H1 (cell line): Measurements from ENCODE around the gene SPATA21. TPM values are rescaled to one million over a fixed set of nuclear protein-coding genes. Genes with fewer than 3 reads are reported as not detected.

Source experiments
- CTCF ChIA-PET: fragments of 300-600 bp; sonication (Branson Sonifier 250); formaldehyde crosslinking; loops from one replicate; lab custom pipeline; 2021; ENCODE audit not compliant: partially characterized antibody; lab: Charles Lee
- POLR2A ChIA-PET: fragments of 300-600 bp; sonication (Branson Sonifier 250); formaldehyde crosslinking; loops from one replicate; lab custom pipeline; 2021; ENCODE audit warnings: inconsistent platforms; ENCODE audit not compliant: partially characterized antibody; lab: Charles Lee
- DNase-seq, 2 experiments: peaks; one replicate each; pipeline versions ENCODE4 v3.0.0 to v3.0.0-alpha.2; 2010 to 2022; ENCODE audit warnings: low spot score in 2 of 2, low read depth in 1 of 2, mixed read lengths in 1 of 2
- FAIRE-seq: peaks from 2 replicates; lab custom pipeline; 2011; peaks lifted over from hg19 to GRCh38; lab: Jason Lieb, UNC
- H2AFZ ChIP-seq: 2 replicates; pipeline ENCODE4 v1.8.1; 2012; ENCODE audit warnings: low read length, inconsistent platforms
- H2AK5ac ChIP-seq: 2 replicates; pipeline ENCODE4 v1.6.1; 2013; ENCODE audit warnings: low read depth, low read length
- H2BK120ac ChIP-seq: replicated peaks from 2 replicates; pipeline ENCODE3; 2013; ENCODE audit warnings: low read depth, low read length, inconsistent platforms
- H2BK12ac ChIP-seq: 2 replicates; pipeline ENCODE4 v1.6.1; 2013; ENCODE audit warnings: low read depth, low read length
- H2BK15ac ChIP-seq: 2 replicates; pipeline ENCODE4 v1.6.1; 2013; ENCODE audit warnings: low read length
- H2BK20ac ChIP-seq: 2 replicates; pipeline ENCODE4 v1.6.1; 2013; ENCODE audit warnings: low read length
- H2BK5ac ChIP-seq: 2 replicates; pipeline ENCODE4 v1.6.1; 2013; ENCODE audit warnings: low read depth, low read length
- H3K14ac ChIP-seq: 2 replicates; pipeline ENCODE4 v1.6.1; 2013; ENCODE audit warnings: inconsistent platforms; ENCODE audit not compliant: insufficient read length
- H3K18ac ChIP-seq: 2 replicates; pipeline ENCODE4 v1.6.1; 2013; ENCODE audit warnings: low read length; ENCODE audit errors: extremely low read depth
- H3K23ac ChIP-seq: 2 replicates; pipeline ENCODE4 v1.6.1; 2013; ENCODE audit warnings: inconsistent platforms; ENCODE audit not compliant: insufficient read length
- H3K23me2 ChIP-seq: 2 replicates; pipeline ENCODE4 v1.6.1; 2013; ENCODE audit warnings: low read depth, low read length
- H3K27ac ChIP-seq: 2 replicates; pipeline ENCODE4 v1.6.1; 2011; ENCODE audit warnings: low read depth, low read length, inconsistent platforms
- H3K27me3 ChIP-seq, 4 experiments: replicated peaks in 1 of 4; 1 replicate in 1 of 4; 2 replicates in 3 of 4; pipeline versions ENCODE4 v1.6.1 to v1.8.1; 2011 to 2013; ENCODE audit warnings: low read length in 3 of 4, mild to moderate bottlenecking in 3 of 4, inconsistent platforms in 2 of 4, mixed read lengths in 2 of 4, moderate library complexity in 1 of 4; ENCODE audit not compliant: control insufficient read depth in 3 of 4, insufficient read depth in 3 of 4; ENCODE audit errors: extremely low read depth in 1 of 4
- H3K36me3 ChIP-seq, 4 experiments: 2 replicates each; pipeline versions ENCODE4 v1.6.1 to v1.8.1; 2011 to 2013; ENCODE audit warnings: mild to moderate bottlenecking in 4 of 4, low read length in 3 of 4, moderate library complexity in 2 of 4, control low read depth in 1 of 4, inconsistent platforms in 1 of 4; ENCODE audit not compliant: insufficient read depth in 4 of 4, control insufficient read depth in 2 of 4
- H3K4ac ChIP-seq: replicated peaks from 2 replicates; pipeline ENCODE3; 2013; ENCODE audit warnings: low read length, low read depth, mixed read lengths, inconsistent platforms; ENCODE audit not compliant: insufficient read length
- H3K4me1 ChIP-seq, 4 experiments: replicated peaks in 1 of 4; 1 replicate in 1 of 4; 2 replicates in 3 of 4; pipeline versions ENCODE4 v1.6.1 to v1.8.1; 2011 to 2013; ENCODE audit warnings: low read length in 3 of 4, inconsistent platforms in 2 of 4, mixed read lengths in 1 of 4; ENCODE audit not compliant: insufficient read depth in 4 of 4, control insufficient read depth in 3 of 4
- H3K4me2 ChIP-seq, 2 experiments: 2 replicates each; pipeline versions ENCODE4 v1.6.1 to v1.8.1; 2011 to 2013; ENCODE audit warnings: low read depth in 2 of 2, low read length in 2 of 2, control low read depth in 1 of 2, inconsistent platforms in 1 of 2, mild to moderate bottlenecking in 1 of 2; ENCODE audit not compliant: insufficient read depth in 1 of 2
- H3K4me3 ChIP-seq, 4 experiments: fragments of 200-600, 300-600 bp in 1 of 4; sonication (generic), shearing (Covaris generic), sonication (Bioruptor Twin) in 1 of 4; 2 replicates each; pipeline versions ENCODE4 v1.5.1 to v1.8.1; 2011 to 2016; ENCODE audit warnings: low read length in 4 of 4, low read depth in 3 of 4, control low read depth in 2 of 4, inconsistent platforms in 2 of 4, mild to moderate bottlenecking in 2 of 4, mixed read lengths in 1 of 4, moderate library complexity in 1 of 4; ENCODE audit not compliant: insufficient read depth in 2 of 4; ENCODE audit errors: extremely low read depth in 1 of 4
- H3K56ac ChIP-seq: replicated peaks from 2 replicates; pipeline ENCODE3; 2013; ENCODE audit warnings: low read depth, mild to moderate bottlenecking, mixed read lengths, low read length, inconsistent platforms; ENCODE audit not compliant: insufficient read length
- H3K79me1 ChIP-seq: 2 replicates; pipeline ENCODE4 v1.6.1; 2013; ENCODE audit warnings: low read depth, low read length, control low read depth
- H3K79me2 ChIP-seq, 2 experiments: 2 replicates each; pipeline versions ENCODE4 v1.6.1 to v1.8.1; 2012 to 2013; ENCODE audit warnings: low read length in 2 of 2, mild to moderate bottlenecking in 2 of 2, inconsistent platforms in 1 of 2; ENCODE audit not compliant: insufficient read depth in 2 of 2, control insufficient read depth in 1 of 2
- H3K9ac ChIP-seq, 4 experiments: replicated peaks in 1 of 4; 1 replicate in 1 of 4; 2 replicates in 3 of 4; pipeline versions ENCODE4 v1.6.1 to v1.8.1; 2011 to 2013; ENCODE audit warnings: low read depth in 3 of 4, low read length in 3 of 4, control low read depth in 2 of 4, mild to moderate bottlenecking in 2 of 4, moderate library complexity in 2 of 4, inconsistent platforms in 1 of 4; ENCODE audit errors: extremely low read depth in 1 of 4
- H3K9me3 ChIP-seq, 2 experiments: 2 replicates each; pipeline versions ENCODE4 v1.6.1 to v1.8.1; 2012 to 2013; ENCODE audit warnings: mild to moderate bottlenecking in 2 of 2, moderate library complexity in 2 of 2, control low read depth in 1 of 2, inconsistent platforms in 1 of 2, low read depth in 1 of 2, low read length in 1 of 2, mixed read lengths in 1 of 2; ENCODE audit not compliant: insufficient read depth in 2 of 2
- H4K20me1 ChIP-seq, 2 experiments: replicated peaks in 1 of 2; 2 replicates each; pipeline versions ENCODE3 to v1.8.1; 2011 to 2013; ENCODE audit warnings: inconsistent platforms in 2 of 2, low read length in 2 of 2, mild to moderate bottlenecking in 1 of 2; ENCODE audit not compliant: insufficient read depth in 2 of 2, control insufficient read depth in 1 of 2
- H4K5ac ChIP-seq: 2 replicates; pipeline ENCODE4 v1.6.1; 2013; ENCODE audit warnings: low read length, low read depth, mixed read lengths, inconsistent platforms; ENCODE audit not compliant: insufficient read length
- H4K8ac ChIP-seq: 2 replicates; pipeline ENCODE4 v1.8.0; 2013; ENCODE audit warnings: mild to moderate bottlenecking, moderate library complexity, low read length, inconsistent platforms; ENCODE audit not compliant: insufficient read depth; ENCODE audit errors: extremely low read depth
- H4K91ac ChIP-seq: replicated peaks from 2 replicates; pipeline ENCODE3; 2013; ENCODE audit warnings: low read length, mixed read lengths, inconsistent platforms; ENCODE audit not compliant: insufficient read length
- ASH2L ChIP-seq: fragments of 200-600, 300-600 bp; sonication (generic); IDR thresholded peaks from one replicate; pipeline ENCODE4 v1.7.1; 2017; ENCODE audit warnings: low read length
- BRCA1 ChIP-seq: IDR thresholded peaks from 2 replicates; pipeline ENCODE4 v1.6.1; 2012; ENCODE audit warnings: low read depth, low read length, improper control_type of control experiment
- CHD2 ChIP-seq: IDR thresholded peaks from 2 replicates; pipeline ENCODE4 v1.6.1; 2012; ENCODE audit warnings: low read length, improper control_type of control experiment
- PHF8 ChIP-seq: fragments of 200-600 bp; sonication (generic); conservative IDR thresholded peaks from 2 replicates; pipeline ENCODE4 v1.7.1; 2012; ENCODE audit warnings: low read depth, mild to moderate bottlenecking, inconsistent platforms, low read length, moderate library complexity
- POLR2AphosphoS5 ChIP-seq: IDR thresholded peaks from 2 replicates; pipeline ENCODE4 v1.6.1; 2011; ENCODE audit warnings: low read depth, low read length
- SRF ChIP-seq: IDR thresholded peaks from 2 replicates; pipeline ENCODE4 v1.6.1; 2011; ENCODE audit warnings: mild to moderate bottlenecking, low read depth, low read length, moderate library complexity
- TAF7 ChIP-seq: optimal IDR thresholded peaks from 2 replicates; pipeline ENCODE3; 2011; ENCODE audit warnings: low read depth, mild to moderate bottlenecking, inconsistent platforms, low read length, moderate library complexity, borderline replicate concordance
- TEAD4 ChIP-seq: IDR thresholded peaks from 2 replicates; pipeline ENCODE4 v1.6.1; 2012; ENCODE audit warnings: low read depth, low read length, inconsistent platforms, mixed read lengths
- WGBS, 2 experiments: shearing (Covaris generic) in 1 of 2; methylation state at CpG; one replicate each; pipeline versions ENCODE4 v1.1.6 to v1.1.7; 2013 to 2015; ENCODE audit warnings: low lambda C conversion rate in 2 of 2, mixed read lengths in 2 of 2, inconsistent platforms in 1 of 2, low coverage in 1 of 2, missing lambda C conversion rate in 1 of 2; ENCODE audit not compliant: insufficient replicate concordance in 2 of 2, insufficient coverage in 1 of 2, insufficient read length in 1 of 2; ENCODE audit errors: extremely low coverage in 1 of 2, missing lambda C conversion rate in 1 of 2; 5-methylcytosine and 5-hydroxymethylcytosine counted together
- polyA plus RNA-seq, 7 experiments: library from polyadenylated mRNA; depleted of rRNA in 3 of 7; stranded (reverse) in 5 of 7; unstranded in 2 of 7; fragments of >200 nt in 5 of 7; fragments of 200-250 nt in 2 of 7; gene quantifications; 1 replicate in 5 of 7; 2 replicates in 1 of 7; 4 replicates in 1 of 7; pipeline versions ENCODE4 v1.2.1 to v1.2.3, GENCODE V29; 2011 to 2013; ENCODE audit warnings: missing spikeins in 2 of 7, mixed read lengths in 2 of 7
- total RNA-seq: library from RNA; stranded (reverse); fragmentation: NEBNext Ultra II Directional; extraction: Animal tissue kit (Norgen Biotek cat#: 25700); gene quantifications from 2 replicates; pipeline ENCODE4 v1.2.1, GENCODE V29; 2021

The SPATA21 gene
- total and polyA plus RNA-seq, 2 of the 8 experiments (the other 6 are each of a cell fraction or from before 2014, with no cell fraction given), result not detected

GRCh38 chr1:16462773-16463330 is 25.6 kb upstream of the SPATA21 start:
- Histone ChIP-seq H3K9me3 (no peaks in the 10 kb centered on the region), H3K79me2 (no peaks in the 10 kb centered on the region), H3K9ac (no peak overlapping the region), H2AK5ac (no peak overlapping the region), H4K20me1 (peaks cover 2 to 4% of the 10 kb centered on the region in 2 experiments), H3K23ac (no peak overlapping the region), H3K56ac (no peak overlapping the region), H3K18ac (no peak overlapping the region), H3K27me3 (no peaks in the 10 kb centered on the region), H4K5ac (no peak overlapping the region), H2BK120ac (no peak overlapping the region), H3K14ac (no peak overlapping the region), H3K4me2 (no peak overlapping the region), H3K79me1 (no peaks in the 10 kb centered on the region), H4K91ac (no peak overlapping the region), H2AFZ (no peak overlapping the region), H4K8ac (no peak overlapping the region), H3K4ac (no peak overlapping the region), H3K4me3 (no peak overlapping the region), H2BK20ac (no peak overlapping the region), H3K27ac (no peak overlapping the region), H2BK12ac (no peak overlapping the region), H3K4me1 (no peaks in the 10 kb centered on the region), H2BK5ac (no peak overlapping the region), H2BK15ac (no peak overlapping the region), H3K23me2 (peaks cover 2% of the 10 kb centered on the region; the same call in 1 of the 2 replicates), H3K36me3 (peaks cover 2 to 16% (median 4%) of the 10 kb centered on the region in 4 experiments; a peak in 3 of 8 replicates)
- DNase-seq (no peak), FAIRE-seq (no peak)
- CTCF ChIA-PET, result interaction anchor here (0.6 to 5.1 kb wide), 4 partner anchors 12 to 35 kb away, joined by 3 to 17 read pairs (median 4); partner anchors contain the start of gene NECAP2
- WGBS, 2 experiments, result 93% methylated on average over 7 of the region's 7 CpGs; no CpG with 5 or more reads in 1 of the 2 experiments
- no peak for TF ChIP-seq BRCA1
- no peak for TF ChIP-seq TEAD4
- TF ChIP-seq POLR2AphosphoS5, result no peak
- no peak for TF ChIP-seq PHF8
- no peak for TF ChIP-seq TAF7
- no peak for TF ChIP-seq SRF
- no peak for TF ChIP-seq ASH2L
- TF ChIP-seq CHD2, result no peak
- POLR2A ChIA-PET, result interaction anchor here (0.7 to 0.9 kb wide), 2 partner anchors 9 to 23 kb away, joined by 3 to 4 read pairs; partner anchors contain the start of gene NECAP2
